Keratinocyte (primary cell): Measurements from ENCODE around the gene HMCN2. TPM values are rescaled to one million over a fixed set of nuclear protein-coding genes. Genes with fewer than 3 reads are reported as not detected.

Experiments
- DNase-seq: peaks from one replicate; pipeline ENCODE4 v3.0.0-alpha.2; 2011; ENCODE audit warnings: low read depth, missing footprints, low spot score
- FAIRE-seq: peaks from 2 replicates; lab custom pipeline; 2011; peaks lifted over from hg19 to GRCh38; lab: Jason Lieb, UNC
- H2AFZ ChIP-seq: 2 replicates; pipeline ENCODE4 v1.6.0; 2012; ENCODE audit warnings: low read length, control low read depth, inconsistent platforms; ENCODE audit not compliant: control insufficient read depth
- H3K27ac ChIP-seq: 2 replicates; pipeline ENCODE4 v1.5.1; 2011; ENCODE audit warnings: low read length; ENCODE audit not compliant: control insufficient read depth, insufficient read depth
- H3K27me3 ChIP-seq: 3 replicates; pipeline ENCODE4 v1.6.0; 2011; ENCODE audit warnings: low read length; ENCODE audit not compliant: control insufficient read depth, insufficient read depth; ENCODE audit errors: extremely low read depth
- H3K36me3 ChIP-seq, 2 experiments: 2 replicates in 1 of 2; 3 replicates in 1 of 2; pipeline ENCODE4 v1.5.1; 2011; ENCODE audit warnings: low read length in 2 of 2, mild to moderate bottlenecking in 1 of 2; ENCODE audit not compliant: control insufficient read depth in 2 of 2, insufficient read depth in 2 of 2; ENCODE audit errors: extremely low read depth in 1 of 2
- H3K4me1 ChIP-seq: 3 replicates; pipeline ENCODE4 v1.5.1; 2011; ENCODE audit warnings: low read length; ENCODE audit not compliant: control insufficient read depth, insufficient read depth; ENCODE audit errors: extremely low read depth
- H3K4me2 ChIP-seq: 3 replicates; pipeline ENCODE4 v1.6.0; 2011; ENCODE audit warnings: low read depth, low read length; ENCODE audit not compliant: control insufficient read depth, insufficient read depth; ENCODE audit errors: extremely low read depth
- H3K4me3 ChIP-seq, 3 experiments: fragments of 200-600 bp in 1 of 3; sonication (generic) in 1 of 3; 2 replicates in 2 of 3; 3 replicates in 1 of 3; pipeline ENCODE4 v1.5.1; 2011 to 2016; ENCODE audit warnings: low read length in 3 of 3, mild to moderate bottlenecking in 3 of 3, control low read depth in 2 of 3, inconsistent platforms in 1 of 3, low read depth in 1 of 3, mixed read lengths in 1 of 3, mixed run types in 1 of 3, moderate library complexity in 1 of 3; ENCODE audit not compliant: control insufficient read depth in 2 of 3, insufficient read depth in 2 of 3; ENCODE audit errors: extremely low read depth in 1 of 3
- H3K79me2 ChIP-seq: 2 replicates; pipeline ENCODE4 v1.6.0; 2012; ENCODE audit warnings: low read length; ENCODE audit not compliant: control insufficient read depth, insufficient read depth
- H3K9ac ChIP-seq: 3 replicates; pipeline ENCODE4 v1.6.0; 2011; ENCODE audit warnings: low read length; ENCODE audit not compliant: control insufficient read depth, insufficient read depth; ENCODE audit errors: extremely low read depth
- H3K9me1 ChIP-seq: 3 replicates; pipeline ENCODE4 v1.6.0; 2011; ENCODE audit warnings: low read length; ENCODE audit not compliant: control insufficient read depth, insufficient read depth; ENCODE audit errors: extremely low read depth
- H3K9me3 ChIP-seq: 2 replicates; pipeline ENCODE4 v1.5.1; 2012; ENCODE audit warnings: low read depth, low read length; ENCODE audit not compliant: control insufficient read depth
- H4K20me1 ChIP-seq: 3 replicates; pipeline ENCODE4 v1.6.0; 2011; ENCODE audit warnings: low read length; ENCODE audit not compliant: control insufficient read depth, insufficient read depth; ENCODE audit errors: extremely low read depth
- CTCF ChIP-seq, 3 experiments: IDR thresholded peaks in 1 of 3; conservative IDR thresholded peaks in 1 of 3; optimal IDR thresholded peaks in 1 of 3; 2 replicates in 2 of 3; 3 replicates in 1 of 3; pipeline versions ENCODE3 to v1.5.1; 2011; ENCODE audit warnings: low read length in 3 of 3, mild to moderate bottlenecking in 3 of 3, moderate library complexity in 2 of 3, control low read depth in 1 of 3, inconsistent platforms in 1 of 3; ENCODE audit not compliant: insufficient read depth in 2 of 3; ENCODE audit errors: extremely low read depth in 1 of 3
- EZH2 ChIP-seq: IDR thresholded peaks from one replicate; pipeline ENCODE4 v1.6.1; 2012; ENCODE audit warnings: inconsistent platforms, mild to moderate bottlenecking, low read length, moderate library complexity
- dilution Hi-C: fragments of 300-500 bp; cut with MboI; formaldehyde crosslinking; loops from one replicate; pipeline ENCODE4 v1.7.0; 2020; ENCODE audit warnings: low sequenced_read_pairs; ENCODE audit not compliant: extremely low pct_ligation_motif_present
- polyA plus RNA-seq, 5 experiments: library from polyadenylated mRNA; depleted of rRNA in 3 of 5; stranded (reverse) in 3 of 5; stranded (forward) in 1 of 5; unstranded in 1 of 5; fragments of >200 nt; gene quantifications; 1 replicate in 1 of 5; 2 replicates in 3 of 5; 3 replicates in 1 of 5; pipeline versions ENCODE4 v1.2.1 to v1.2.3, GENCODE V29; 2011 to 2012; ENCODE audit warnings: missing spikeins in 2 of 5, low read depth in 1 of 5, low replicate concordance in 1 of 5

HMCN2 gene
- polyA plus RNA-seq, 1 donor (not counting 4 experiments of a cell fraction or from before 2014, with no cell fraction given): not detected

- FAIRE-seq: no peak
- H3K9me3 ChIP-seq: no peaks in the 10 kb centered on the region
- peaks cover 2% of the 10 kb centered on the region for H4K20me1 ChIP-seq
- no peaks in the 10 kb centered on the region for H3K36me3 ChIP-seq
- H3K79me2 ChIP-seq: no peaks in the 10 kb centered on the region
- no peaks in the 10 kb centered on the region for H3K9me1 ChIP-seq
- H2AFZ ChIP-seq: no peak overlapping the region
- H3K4me2 ChIP-seq: no peak overlapping the region
- dilution Hi-C loops: no loop called here
- H3K4me1 ChIP-seq: no peaks in the 10 kb centered on the region
- no peak overlapping the region for H3K9ac ChIP-seq
- no peak overlapping the region for H3K27ac ChIP-seq
- peaks cover 4% of the 10 kb centered on the region for H3K27me3 ChIP-seq
- no peak for DNase-seq
- TF ChIP-seq EZH2: no peak
- no peak for TF ChIP-seq CTCF (optimal IDR thresholded peaks at IDR 0.05 in 1 of 3, IDR thresholded peaks at IDR 0.05 in 1 of 3, conservative IDR thresholded peaks at IDR 0.05 in 1 of 3; ENCODE audit: extremely low read depth in 1 of 3, insufficient read depth in 2 of 3, low read length in 3 of 3)
- H3K4me3 ChIP-seq: no peak overlapping the region
Observed at GRCh38 chr9:130459151-130459550, 193.6 kb downstream of the HMCN2 start.

GRCh38 chr9:130459941-130460669 lies 194.5 kb downstream of the HMCN2 start:
- dilution Hi-C loops: no loop called here
- TF ChIP-seq EZH2 (no peak), CTCF (optimal IDR thresholded peaks at IDR 0.05 in 1 of 3, IDR thresholded peaks at IDR 0.05 in 1 of 3, conservative IDR thresholded peaks at IDR 0.05 in 1 of 3; ENCODE audit: extremely low read depth in 1 of 3, insufficient read depth in 2 of 3, low read length in 3 of 3) (no peak)
- Histone ChIP-seq H3K9ac (no peak overlapping the region), H3K4me1 (no peaks in the 10 kb centered on the region), H3K27me3 (peaks cover 3% of the 10 kb centered on the region), H3K36me3 (no peaks in the 10 kb centered on the region), H2AFZ (no peak overlapping the region), H3K4me2 (no peak overlapping the region), H3K4me3 (no peak overlapping the region), H3K79me2 (no peaks in the 10 kb centered on the region), H3K9me1 (no peaks in the 10 kb centered on the region), H4K20me1 (peaks cover 2% of the 10 kb centered on the region), H3K9me3 (no peaks in the 10 kb centered on the region), H3K27ac (no peak overlapping the region)
- DNase-seq (no peak), FAIRE-seq (no peak)
